HepG2 (cell line): ENCODE data around the gene IQSEC1. TPM values are rescaled to one million over a fixed set of nuclear protein-coding genes. Genes with fewer than 3 reads are reported as not detected.

Source experiments
- ASH2L ChIP-seq: fragments of 300-600, 200-600 bp; sonication (generic); IDR thresholded peaks from 2 replicates; pipeline ENCODE4 v1.7.0; 2017; ENCODE audit warnings: low read depth, mild to moderate bottlenecking, moderate library complexity, mixed read lengths, low read length; ENCODE audit not compliant: insufficient read length
- ELF1 ChIP-seq: sonication (generic); formaldehyde crosslinking; IDR thresholded peaks from 2 replicates; pipeline ENCODE4 v1.4.0; 2020; ENCODE audit warnings: missing genetic modification reagents
- GATAD1 ChIP-seq: IDR thresholded peaks from 2 replicates; pipeline ENCODE4 v1.6.1; 2016; ENCODE audit warnings: missing genetic modification reagents, missing compliant biosample characterization
- GZF1 ChIP-seq: sonication (generic); formaldehyde crosslinking; IDR thresholded peaks from 2 replicates; pipeline ENCODE4 v1.5.1; 2020; ENCODE audit warnings: mild to moderate bottlenecking, missing genetic modification reagents
- HNF4G ChIP-seq, 2 experiments: sonication (generic) in 1 of 2; formaldehyde crosslinking in 1 of 2; IDR thresholded peaks; 2 replicates each; pipeline versions ENCODE4 v1.4.0 to v1.6.1; 2011 to 2020; ENCODE audit warnings: borderline replicate concordance in 2 of 2, low read depth in 2 of 2, mild to moderate bottlenecking in 2 of 2, low read length in 1 of 2, missing genetic modification reagents in 1 of 2, moderate library complexity in 1 of 2
- HOXD1 ChIP-seq: sonication (generic); formaldehyde crosslinking; IDR thresholded peaks from 2 replicates; pipeline ENCODE4 v1.5.0; 2020; ENCODE audit warnings: missing genetic modification reagents
- KLF16 ChIP-seq, 2 experiments: sonication (generic) in 1 of 2; formaldehyde crosslinking in 1 of 2; IDR thresholded peaks; 2 replicates each; pipeline versions ENCODE4 v1.6.1 to v1.8.0; 2016 to 2023; ENCODE audit warnings: missing genetic modification reagents in 2 of 2, missing compliant biosample characterization in 1 of 2
- NR2F2 ChIP-seq: IDR thresholded peaks from 2 replicates; pipeline ENCODE4 v1.6.1; 2012; ENCODE audit warnings: low read depth, inconsistent platforms, borderline replicate concordance
- RFXAP ChIP-seq: sonication (generic); formaldehyde crosslinking; IDR thresholded peaks from 2 replicates; pipeline ENCODE4 v1.4.0; 2020; ENCODE audit warnings: missing genetic modification reagents, borderline replicate concordance
- STAT5B ChIP-seq: sonication (generic); formaldehyde crosslinking; IDR thresholded peaks from 2 replicates; pipeline ENCODE4 v1.4.0; 2020; ENCODE audit warnings: missing genetic modification reagents
- STAT6 ChIP-seq: sonication (generic); formaldehyde crosslinking; IDR thresholded peaks from 2 replicates; pipeline ENCODE4 v1.4.0; 2020; ENCODE audit warnings: missing genetic modification reagents, mild to moderate bottlenecking, borderline replicate concordance
- ZBTB4 ChIP-seq: sonication (generic); formaldehyde crosslinking; IDR thresholded peaks from 2 replicates; pipeline ENCODE4 v1.4.0; 2020; ENCODE audit warnings: missing genetic modification reagents, mild to moderate bottlenecking, borderline replicate concordance
- ZBTB42 ChIP-seq: sonication (generic); formaldehyde crosslinking; IDR thresholded peaks from 2 replicates; pipeline ENCODE4 v1.5.0; 2020; ENCODE audit warnings: mild to moderate bottlenecking, missing genetic modification reagents
- ZNF33B ChIP-seq: sonication (generic); formaldehyde crosslinking; IDR thresholded peaks from 2 replicates; pipeline ENCODE4 v1.5.1; 2020; ENCODE audit warnings: mild to moderate bottlenecking, missing genetic modification reagents
- ZNF367 ChIP-seq: sonication (generic); formaldehyde crosslinking; IDR thresholded peaks from 2 replicates; pipeline ENCODE4 v1.4.0; 2020; ENCODE audit warnings: missing genetic modification reagents, borderline replicate concordance
- ZNF646 ChIP-seq: sonication (generic); formaldehyde crosslinking; IDR thresholded peaks from 2 replicates; pipeline ENCODE4 v1.9.0; 2021; ENCODE audit warnings: mild to moderate bottlenecking, missing genetic modification reagents
- ZSCAN21 ChIP-seq: sonication (generic); formaldehyde crosslinking; IDR thresholded peaks from 2 replicates; pipeline ENCODE4 v1.8.0; 2022; ENCODE audit warnings: mild to moderate bottlenecking, missing genetic modification reagents, moderate library complexity, borderline replicate concordance
- polyA plus RNA-seq, 8 experiments: library from polyadenylated mRNA; depleted of rRNA in 3 of 8; stranded (reverse) in 7 of 8; unstranded in 1 of 8; fragments of >200 nt; fragmentation: Illumina TruSeq in 4 of 8; extraction: Trizol in 4 of 8; gene quantifications; 2 replicates each; pipeline versions ENCODE4 v1.2.1 to v1.2.3, GENCODE V29; 2011 to 2016; ENCODE audit warnings: low read depth in 4 of 8, missing spikeins in 1 of 8, mixed read lengths in 1 of 8; ENCODE audit not compliant: insufficient read depth in 1 of 8
- total RNA-seq, 5 experiments: library from RNA; depleted of rRNA; stranded (reverse); fragments of >200 nt; fragmentation: Illumina TruSeq; extraction: Trizol; gene quantifications; 2 replicates each; pipeline ENCODE4 v1.2.3, GENCODE V29; 2016; ENCODE audit warnings: low read depth in 1 of 5

Gene IQSEC1
- total and polyA plus RNA-seq, 2 of the 13 experiments (the other 11 are each of a cell fraction or from before 2014, with no cell fraction given), result 17.4 to 20.2 TPM

- TF ChIP-seq STAT6 (CRISPR knock-in tag), result no peak
- no peak for TF ChIP-seq ZNF33B (CRISPR knock-in tag)
- no peak for TF ChIP-seq STAT5B (CRISPR knock-in tag)
- no peak for TF ChIP-seq ZSCAN21
- no peak for TF ChIP-seq HNF4G (IDR thresholded peaks at IDR 0.05; ENCODE audit: borderline replicate concordance, low read depth, low read length)
- no peak for TF ChIP-seq HNF4G (CRISPR knock-in tag; IDR thresholded peaks at IDR 0.05; ENCODE audit: borderline replicate concordance, low read depth)
- no peak for TF ChIP-seq ZNF646
- TF ChIP-seq GZF1 (CRISPR knock-in tag), result no peak
- TF ChIP-seq ZBTB4, result no peak
- no peak for TF ChIP-seq ZBTB42 (CRISPR knock-in tag)
- TF ChIP-seq HOXD1, result no peak
- no peak for TF ChIP-seq ZNF367 (CRISPR knock-in tag)
- no peak for TF ChIP-seq KLF16 (CRISPR knock-in tag; IDR thresholded peaks at IDR 0.05)
- TF ChIP-seq NR2F2, result no peak
- no peak; the same call in 1 of the 2 replicates for TF ChIP-seq GATAD1
- peak; percentile 30; the same call in 1 of the 2 replicates for TF ChIP-seq ELF1 (CRISPR knock-in tag)
- TF ChIP-seq ASH2L, result no peak
- no peak for TF ChIP-seq RFXAP (CRISPR knock-in tag)
Measured at GRCh38 chr3:13111873-13112520, 38.8 kb upstream of the IQSEC1 start (continued).
